AG09319 (cell line): ENCODE data around the gene NRTN.

Source experiments
- DNase-seq: peaks from one replicate; pipeline ENCODE4 v3.0.0-alpha.2; 2010; ENCODE audit warnings: low read depth; ENCODE audit errors: extremely low read depth
- TF ChIP-seq, protein P1 (sequence below): IDR thresholded peaks from 2 replicates; pipeline ENCODE4 v1.5.1; 2011; ENCODE audit warnings: low read depth, mild to moderate bottlenecking, inconsistent platforms, low read length, moderate library complexity

The NRTN gene, protein sequence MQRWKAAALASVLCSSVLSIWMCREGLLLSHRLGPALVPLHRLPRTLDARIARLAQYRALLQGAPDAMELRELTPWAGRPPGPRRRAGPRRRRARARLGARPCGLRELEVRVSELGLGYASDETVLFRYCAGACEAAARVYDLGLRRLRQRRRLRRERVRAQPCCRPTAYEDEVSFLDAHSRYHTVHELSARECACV

DNA sequence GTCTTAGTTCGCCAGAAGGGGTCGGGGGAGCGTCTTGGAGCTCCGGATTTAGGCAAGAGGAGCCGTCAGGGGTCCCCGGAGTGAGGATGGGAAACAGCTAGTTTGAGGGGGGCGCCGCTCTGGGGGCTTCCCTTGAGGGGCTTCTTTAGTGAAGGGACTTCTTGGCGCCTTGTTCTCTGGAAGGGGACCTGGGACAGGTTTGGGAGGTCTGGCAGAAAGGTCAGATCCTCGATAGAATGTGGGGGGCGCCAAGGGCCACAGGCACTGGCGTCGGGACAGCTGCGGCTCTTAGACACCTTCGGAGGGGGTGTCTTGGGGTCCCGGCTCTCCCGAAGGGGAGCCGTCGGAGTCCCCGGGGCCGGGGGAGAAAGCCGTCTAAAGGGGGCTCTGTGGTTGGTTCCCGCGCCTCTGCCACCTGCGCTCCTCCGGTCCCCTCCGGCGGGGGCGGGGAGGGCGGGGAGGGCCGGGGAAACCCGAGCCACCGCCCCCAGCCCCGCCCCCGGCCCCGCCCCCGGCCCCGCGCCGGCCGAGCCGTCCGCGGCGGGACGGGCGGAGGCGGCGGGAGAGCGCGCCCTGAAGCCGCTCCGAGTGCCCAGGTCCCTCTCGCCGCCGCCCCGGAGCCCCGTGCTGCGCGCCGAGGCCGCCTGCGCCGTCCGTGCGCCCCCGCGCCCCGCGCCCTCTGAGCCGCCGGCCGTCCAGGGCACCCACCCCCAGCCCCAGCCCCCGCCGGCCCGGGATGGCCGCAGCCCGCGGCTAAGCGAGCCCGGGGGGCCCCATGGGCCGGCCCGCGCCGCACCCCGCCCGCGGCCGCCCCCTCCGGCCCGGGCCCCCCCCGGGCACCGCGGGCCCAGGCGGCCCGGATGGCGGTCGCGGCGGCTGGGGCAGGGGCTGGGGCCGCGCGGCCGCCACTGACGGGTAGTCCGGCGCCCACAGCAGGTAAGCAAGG lies at the start of gene NRTN:
Gene NRTN, plus strand, starts transcription at position 552 of the 946 bp plus-strand sequence. CDS start 19,099 bp downstream, outside the sequence.
- no peak for DNase-seq
- TF ChIP-seq, protein P1, sequence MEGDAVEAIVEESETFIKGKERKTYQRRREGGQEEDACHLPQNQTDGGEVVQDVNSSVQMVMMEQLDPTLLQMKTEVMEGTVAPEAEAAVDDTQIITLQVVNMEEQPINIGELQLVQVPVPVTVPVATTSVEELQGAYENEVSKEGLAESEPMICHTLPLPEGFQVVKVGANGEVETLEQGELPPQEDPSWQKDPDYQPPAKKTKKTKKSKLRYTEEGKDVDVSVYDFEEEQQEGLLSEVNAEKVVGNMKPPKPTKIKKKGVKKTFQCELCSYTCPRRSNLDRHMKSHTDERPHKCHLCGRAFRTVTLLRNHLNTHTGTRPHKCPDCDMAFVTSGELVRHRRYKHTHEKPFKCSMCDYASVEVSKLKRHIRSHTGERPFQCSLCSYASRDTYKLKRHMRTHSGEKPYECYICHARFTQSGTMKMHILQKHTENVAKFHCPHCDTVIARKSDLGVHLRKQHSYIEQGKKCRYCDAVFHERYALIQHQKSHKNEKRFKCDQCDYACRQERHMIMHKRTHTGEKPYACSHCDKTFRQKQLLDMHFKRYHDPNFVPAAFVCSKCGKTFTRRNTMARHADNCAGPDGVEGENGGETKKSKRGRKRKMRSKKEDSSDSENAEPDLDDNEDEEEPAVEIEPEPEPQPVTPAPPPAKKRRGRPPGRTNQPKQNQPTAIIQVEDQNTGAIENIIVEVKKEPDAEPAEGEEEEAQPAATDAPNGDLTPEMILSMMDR = no peak

DNA sequence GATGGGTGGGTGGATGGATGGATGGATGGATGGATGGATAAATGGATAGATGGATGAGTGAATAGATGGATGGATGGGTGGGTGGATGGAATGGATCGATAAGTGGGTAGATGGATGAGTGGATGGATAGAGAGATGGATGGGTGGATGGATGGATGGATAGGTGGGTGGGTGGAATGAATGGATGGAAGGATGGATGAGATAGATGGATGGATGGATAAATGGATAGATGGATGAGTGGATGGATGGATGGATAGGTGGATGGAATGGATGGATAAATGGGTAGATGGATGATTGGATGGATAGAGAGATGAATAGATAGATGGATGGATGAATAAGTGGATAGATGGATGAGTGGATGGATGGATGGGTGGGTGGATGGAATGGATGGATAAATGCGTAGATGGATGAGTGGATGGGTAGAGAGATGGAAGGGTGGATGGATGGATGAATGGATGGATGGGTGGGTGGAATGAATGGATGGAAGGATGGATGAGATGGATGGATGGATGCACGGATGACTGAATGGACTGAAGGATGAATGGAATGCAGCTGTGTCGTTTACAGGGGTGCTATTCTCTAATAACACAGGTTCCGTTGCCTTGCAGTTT lies 42.2 kb upstream of the NRTN start:
- DNase-seq = no peak
- TF ChIP-seq, protein P1 = no peak

DNA sequence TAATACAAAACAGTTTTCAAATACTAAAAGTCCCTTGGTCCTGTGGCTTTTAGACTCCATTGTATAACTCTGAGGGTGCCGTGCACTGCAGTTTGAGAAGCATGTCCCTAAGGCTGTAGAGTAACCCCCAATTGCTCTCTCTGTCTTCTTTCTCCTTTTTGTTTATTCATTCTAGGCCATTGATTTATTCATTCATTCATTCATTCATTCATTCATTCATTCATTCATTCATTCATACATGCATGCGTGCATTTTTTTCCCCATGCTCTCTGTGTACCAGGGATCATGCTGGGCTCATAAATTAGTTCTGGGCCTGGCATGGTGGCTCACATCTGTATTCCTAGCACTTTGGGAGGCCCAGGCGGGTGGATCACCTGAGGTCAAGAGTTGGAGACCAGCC lies 39.6 kb upstream of the NRTN start:
- no peak for DNase-seq
- TF ChIP-seq, protein P1 = no peak

DNA sequence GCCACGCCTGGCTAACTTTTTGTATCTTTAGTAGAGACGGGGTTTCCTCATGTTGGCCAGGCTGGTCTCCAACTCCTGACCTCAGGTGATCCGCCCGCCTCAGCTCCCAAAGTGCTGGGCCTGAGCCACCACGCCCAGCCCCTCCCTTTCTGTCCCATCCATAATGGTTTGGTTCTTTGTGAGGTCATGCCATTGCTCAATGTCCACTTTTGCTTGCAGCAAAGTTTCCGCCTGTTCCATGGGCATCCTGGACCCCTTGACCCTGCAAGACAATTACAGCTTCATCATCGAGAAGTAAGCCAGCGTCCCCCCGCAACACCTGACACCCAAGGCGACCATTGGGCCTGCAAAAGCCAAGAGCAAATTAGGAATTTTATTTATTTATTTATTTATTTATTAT lies 36.9 kb upstream of the NRTN start:
- TF ChIP-seq, protein P1 = no peak
- no peak for DNase-seq

DNA sequence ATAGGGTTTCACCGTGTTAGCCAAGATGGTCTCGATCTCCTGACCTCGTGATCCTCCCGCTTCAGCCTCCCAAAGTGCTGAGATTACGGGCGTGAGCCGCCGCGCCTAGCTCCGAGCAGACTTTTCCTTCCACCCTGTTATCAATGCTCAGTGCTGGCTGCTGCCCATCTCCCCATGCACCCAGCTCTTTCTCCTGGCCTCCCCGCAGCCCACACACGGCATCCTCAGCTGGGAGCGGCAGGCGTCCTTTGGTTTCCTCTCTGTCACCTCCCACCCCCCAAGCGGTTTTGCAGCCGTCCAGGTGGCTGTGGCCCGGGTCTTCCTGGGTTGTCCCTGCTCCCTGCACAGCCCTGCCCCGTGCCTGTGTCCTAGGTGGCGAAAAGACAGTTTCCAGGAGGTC lies 32.5 kb upstream of the NRTN start:
- DNase-seq = no peak
- TF ChIP-seq, protein P1 = no peak

DNA sequence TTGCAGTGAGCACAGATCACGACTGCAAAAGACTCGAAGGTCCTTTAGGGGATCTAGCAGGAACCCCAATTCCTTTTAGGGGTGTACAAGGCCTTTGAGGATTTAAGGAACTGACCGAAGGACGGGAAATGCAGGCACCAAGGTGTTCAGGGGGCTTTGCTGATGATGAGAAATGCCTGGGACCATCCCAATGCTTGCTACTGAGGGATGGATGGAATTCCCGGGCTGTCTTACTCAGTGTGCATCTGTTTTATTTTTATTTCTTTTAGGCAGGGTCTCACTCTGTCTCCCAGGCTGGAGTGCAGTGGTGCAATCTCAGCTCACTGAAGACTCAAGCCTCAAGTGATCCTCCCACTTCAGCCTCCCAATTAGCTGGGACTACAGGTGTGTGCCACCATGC lies 31.6 kb upstream of the NRTN start:
- no peak for DNase-seq
- TF ChIP-seq, protein P1 = no peak

DNA sequence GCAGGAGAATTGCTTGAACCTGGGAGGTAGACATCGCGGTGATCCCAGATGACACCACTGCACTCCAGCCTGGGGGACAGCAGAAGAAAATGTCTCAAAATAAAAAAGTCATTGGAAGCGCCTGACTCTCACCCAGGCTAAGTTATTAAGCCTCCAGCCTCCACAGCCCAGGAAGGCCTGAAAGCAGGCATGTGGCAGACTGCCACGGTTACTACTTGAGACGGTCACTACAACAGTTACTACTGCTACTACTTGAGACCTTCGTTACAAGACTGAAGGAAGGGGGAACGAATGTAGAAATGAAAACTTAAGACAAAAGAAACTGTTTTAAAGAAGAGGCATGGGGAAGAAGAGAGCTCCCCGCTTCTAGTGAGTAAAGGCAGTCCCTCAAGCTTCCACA lies 29.9 kb upstream of the NRTN start:
- TF ChIP-seq, protein P1 = no peak
- no peak for DNase-seq
